HG02884 (cell line): ENCODE data around the gene TFCP2.

Experiments
- ATAC-seq: cut with Tn5 transposase; IDR thresholded peaks from one replicate; pipeline ENCODE4 v1.9.1; 2021; ENCODE audit warnings: mild to moderate bottlenecking, moderate library complexity; ENCODE audit not compliant: unreplicated experiment

The TFCP2 gene

GRCh38 chr12:51048661-51049251 is 124.2 kb downstream of the TFCP2 start:
- no peak for ATAC-seq

DNA sequence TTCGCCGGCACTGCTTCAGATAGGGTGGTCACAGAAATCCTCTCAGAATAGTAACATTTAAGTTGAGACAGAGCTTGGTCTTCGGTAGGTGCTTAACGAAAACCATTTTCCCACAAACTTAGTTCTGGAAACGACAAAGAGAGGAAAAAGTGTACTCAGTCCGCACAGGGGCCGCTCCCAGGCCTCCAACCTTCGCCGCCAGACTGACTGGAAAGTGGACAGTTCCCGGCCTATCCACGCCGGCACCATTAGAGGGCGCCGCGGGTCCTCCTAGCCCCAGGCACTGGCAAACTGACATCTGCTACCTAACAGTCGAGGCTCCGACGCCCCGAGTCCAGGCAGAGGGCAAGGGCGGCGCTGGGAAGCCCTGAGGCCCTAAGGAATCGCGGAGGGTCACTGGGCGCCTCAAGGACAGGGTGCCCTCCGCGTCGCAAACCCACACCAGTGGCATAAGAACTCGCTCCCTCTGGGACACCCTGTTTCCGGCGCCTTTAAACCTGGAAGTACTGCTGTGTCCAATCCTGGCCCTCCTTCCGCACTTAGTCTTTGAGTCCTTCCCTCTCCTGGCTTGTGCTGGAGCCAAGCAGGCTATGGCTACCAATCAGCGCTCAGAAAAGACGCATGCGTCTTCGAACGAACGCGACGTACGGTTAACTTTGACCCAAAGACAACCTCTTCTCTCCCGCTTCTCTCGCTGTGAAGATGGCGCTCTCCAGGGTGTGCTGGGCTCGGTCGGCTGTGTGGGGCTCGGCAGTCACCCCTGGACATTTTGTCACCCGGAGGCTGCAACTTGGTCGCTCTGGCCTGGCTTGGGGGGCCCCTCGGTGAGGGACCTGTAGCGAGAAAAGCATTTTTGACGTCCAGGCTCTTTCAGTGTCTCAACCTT is 125.0 kb downstream of the TFCP2 start, which contains the start of gene LETMD1:
Gene LETMD1, plus strand, starts transcription at position 673 of the 886 bp plus-strand sequence. Its CDS starts 30 bp downstream, at position 703.
- peak; percentile 97 for ATAC-seq
